ENCODE results near the gene WWOX.

GRCh38 chr16:79188739-79189122 is 1089.3 kb downstream of the WWOX start:
- TF ChIP-seq POLR2AphosphoS5 (IDR thresholded peaks at IDR 0.05; ENCODE audit: low read depth, low read length) (no peak), TAF1 (IDR thresholded peaks at IDR 0.05; ENCODE audit: borderline replicate concordance, insufficient read depth, low read length) (no peak)
